ENCODE data around the gene ADRA2B. TPM values are rescaled to one million over a fixed set of nuclear protein-coding genes. Genes with fewer than 3 reads are reported as not detected.

Gene ADRA2B
- total and polyA plus RNA-seq, 2 donors (not counting 1 experiment from before 2014, with no cell fraction given) = 0.07 TPM; not detected in 1

DNA sequence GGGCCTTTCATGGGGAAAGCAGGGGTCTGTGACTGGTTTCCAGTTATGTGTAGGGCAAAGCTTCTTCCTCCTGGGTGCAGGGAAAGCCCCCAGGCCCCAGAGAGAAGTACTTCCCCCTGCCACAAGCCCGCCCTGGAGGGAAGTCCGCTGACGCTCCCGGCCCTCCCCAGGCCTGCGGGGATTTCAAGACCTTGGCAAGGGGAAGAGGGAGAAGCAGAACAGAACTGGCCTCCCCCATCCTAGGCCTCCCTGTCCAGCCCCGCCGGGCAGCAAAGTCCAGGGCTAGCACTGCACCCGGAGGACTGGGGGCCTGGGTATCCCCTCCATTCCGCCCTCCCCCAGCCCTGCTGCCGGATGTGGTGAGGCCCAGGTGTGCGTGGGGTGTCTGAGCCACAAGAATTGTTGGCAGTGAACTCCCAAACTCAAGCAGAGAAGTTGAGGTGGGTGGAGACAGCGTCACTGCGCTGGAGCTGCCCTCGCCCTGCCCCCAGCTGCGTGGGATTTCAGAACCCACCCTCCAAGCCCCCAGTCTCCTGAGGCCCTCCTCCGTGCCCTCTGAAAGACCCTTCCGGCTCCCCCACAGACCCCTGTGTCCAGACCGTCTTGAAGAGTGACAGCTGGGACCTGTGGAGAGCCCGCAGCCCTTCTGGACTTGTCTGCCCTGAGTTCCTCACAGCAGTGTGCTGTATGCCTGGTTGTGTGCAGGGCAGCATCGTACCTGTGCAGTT lies 29.9 kb upstream of the ADRA2B start:
- Histone ChIP-seq H3K79me2 (ENCODE audit: control insufficient read depth, insufficient read depth, low read length) (no peaks in the 10 kb centered on the region), H4K20me1 (ENCODE audit: control insufficient read depth, extremely low read depth, insufficient read depth, low read length) (no peaks in the 10 kb centered on the region), H3K36me3 (ENCODE audit: control insufficient read depth, insufficient read depth, low read length) (no peaks in the 10 kb centered on the region), H3K9me3 (ENCODE audit: control insufficient read depth, insufficient read depth, low read depth, low read length) (no peaks in the 10 kb centered on the region), H3K27ac (ENCODE audit: insufficient read depth, low read length) (no peak overlapping the region), H3K4me2 (ENCODE audit: extremely low read depth, insufficient read depth, low read length) (no peak overlapping the region), H3K4me1 (ENCODE audit: control insufficient read depth, extremely low read depth, insufficient read depth, low read length) (peaks cover 4% of the 10 kb centered on the region), H2AFZ (ENCODE audit: low read length) (no peak overlapping the region), H3K27me3 (ENCODE audit: control insufficient read depth, insufficient read depth, low read length) (no peaks in the 10 kb centered on the region), H3K9ac (ENCODE audit: insufficient read depth, low read length) (no peak overlapping the region), H3K4me3 (replicated peaks in 1 of 4; ENCODE audit: control extremely low read depth in 1 of 4, insufficient read depth in 1 of 4, low read depth in 3 of 4, low read length in 4 of 4) (no peak overlapping the region)
- no peak for TF ChIP-seq EZH2 (IDR thresholded peaks at IDR 0.05; ENCODE audit: low read length, missing control alignments)
- DNase-seq (ENCODE audit: low read depth in 2 of 2) = peak in 1 of 2 donors; percentile 77

DNA sequence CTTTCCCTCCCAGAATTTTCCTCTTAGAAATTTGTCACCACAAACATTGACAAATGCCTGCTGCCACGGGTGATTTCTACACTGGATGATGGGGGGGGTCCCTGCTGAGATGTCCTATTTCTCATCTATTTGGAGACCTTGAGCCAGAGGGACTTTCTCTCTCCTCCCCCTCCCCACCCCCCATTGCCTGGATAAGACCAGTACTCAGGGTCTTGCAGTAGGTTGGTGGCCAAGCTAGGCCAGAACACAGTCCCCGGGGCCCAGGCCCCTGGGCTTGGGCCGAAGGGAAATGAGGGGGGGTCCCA lies 29.4 kb upstream of the ADRA2B start:
- Histone ChIP-seq H3K4me2 (ENCODE audit: extremely low read depth, insufficient read depth, low read length) (no peak overlapping the region), H3K27ac (ENCODE audit: insufficient read depth, low read length) (no peak overlapping the region), H3K4me3 (replicated peaks in 1 of 4; ENCODE audit: control extremely low read depth in 1 of 4, insufficient read depth in 1 of 4, low read depth in 3 of 4, low read length in 4 of 4) (no peak overlapping the region), H4K20me1 (ENCODE audit: control insufficient read depth, extremely low read depth, insufficient read depth, low read length) (no peaks in the 10 kb centered on the region), H3K79me2 (ENCODE audit: control insufficient read depth, insufficient read depth, low read length) (no peaks in the 10 kb centered on the region), H2AFZ (ENCODE audit: low read length) (no peak overlapping the region), H3K9me3 (ENCODE audit: control insufficient read depth, insufficient read depth, low read depth, low read length) (no peaks in the 10 kb centered on the region), H3K4me1 (ENCODE audit: control insufficient read depth, extremely low read depth, insufficient read depth, low read length) (peaks cover 4% of the 10 kb centered on the region), H3K36me3 (ENCODE audit: control insufficient read depth, insufficient read depth, low read length) (no peaks in the 10 kb centered on the region), H3K9ac (ENCODE audit: insufficient read depth, low read length) (no peak overlapping the region), H3K27me3 (ENCODE audit: control insufficient read depth, insufficient read depth, low read length) (no peaks in the 10 kb centered on the region)
- DNase-seq (ENCODE audit: low read depth in 2 of 2) = no peak
- TF ChIP-seq EZH2 (IDR thresholded peaks at IDR 0.05; ENCODE audit: low read length, missing control alignments) = no peak
- TF ChIP-seq, protein P1, sequence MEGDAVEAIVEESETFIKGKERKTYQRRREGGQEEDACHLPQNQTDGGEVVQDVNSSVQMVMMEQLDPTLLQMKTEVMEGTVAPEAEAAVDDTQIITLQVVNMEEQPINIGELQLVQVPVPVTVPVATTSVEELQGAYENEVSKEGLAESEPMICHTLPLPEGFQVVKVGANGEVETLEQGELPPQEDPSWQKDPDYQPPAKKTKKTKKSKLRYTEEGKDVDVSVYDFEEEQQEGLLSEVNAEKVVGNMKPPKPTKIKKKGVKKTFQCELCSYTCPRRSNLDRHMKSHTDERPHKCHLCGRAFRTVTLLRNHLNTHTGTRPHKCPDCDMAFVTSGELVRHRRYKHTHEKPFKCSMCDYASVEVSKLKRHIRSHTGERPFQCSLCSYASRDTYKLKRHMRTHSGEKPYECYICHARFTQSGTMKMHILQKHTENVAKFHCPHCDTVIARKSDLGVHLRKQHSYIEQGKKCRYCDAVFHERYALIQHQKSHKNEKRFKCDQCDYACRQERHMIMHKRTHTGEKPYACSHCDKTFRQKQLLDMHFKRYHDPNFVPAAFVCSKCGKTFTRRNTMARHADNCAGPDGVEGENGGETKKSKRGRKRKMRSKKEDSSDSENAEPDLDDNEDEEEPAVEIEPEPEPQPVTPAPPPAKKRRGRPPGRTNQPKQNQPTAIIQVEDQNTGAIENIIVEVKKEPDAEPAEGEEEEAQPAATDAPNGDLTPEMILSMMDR (conservative IDR thresholded peaks at IDR 0.05 in 1 of 2, IDR thresholded peaks at IDR 0.05 in 1 of 2; ENCODE audit: low read depth in 1 of 2, low read length in 2 of 2) = no peak

- Histone ChIP-seq H3K27ac (ENCODE audit: insufficient read depth, low read length) (no peak within 1 kb of the TSS), H2AFZ (ENCODE audit: low read length) (peak within 1 kb of the TSS; percentile 64), H3K4me3 (replicated peaks in 1 of 4; ENCODE audit: control extremely low read depth in 1 of 4, insufficient read depth in 1 of 4, low read depth in 3 of 4, low read length in 4 of 4) (peak within 1 kb of the TSS; percentile 21 to 59 (median 42)), H3K79me2 (ENCODE audit: control insufficient read depth, insufficient read depth, low read length) (no peaks in the 10 kb centered on the region), H3K4me1 (ENCODE audit: control insufficient read depth, extremely low read depth, insufficient read depth, low read length) (peaks cover 4% of the 10 kb centered on the region), H3K9ac (ENCODE audit: insufficient read depth, low read length) (peak within 1 kb of the TSS; percentile 30), H3K4me2 (ENCODE audit: extremely low read depth, insufficient read depth, low read length) (peak within 1 kb of the TSS; percentile 88), H3K36me3 (ENCODE audit: control insufficient read depth, insufficient read depth, low read length) (no peaks in the 10 kb centered on the region), H4K20me1 (ENCODE audit: control insufficient read depth, extremely low read depth, insufficient read depth, low read length) (no peaks in the 10 kb centered on the region), H3K9me3 (ENCODE audit: control insufficient read depth, insufficient read depth, low read depth, low read length) (no peaks in the 10 kb centered on the region), H3K27me3 (ENCODE audit: control insufficient read depth, insufficient read depth, low read length) (no peaks in the 10 kb centered on the region)
- DNase-seq (ENCODE audit: low read depth in 2 of 2) = peak; percentile 45 to 78
- TF ChIP-seq, protein P1 (conservative IDR thresholded peaks at IDR 0.05 in 1 of 2, IDR thresholded peaks at IDR 0.05 in 1 of 2; ENCODE audit: low read depth in 1 of 2, low read length in 2 of 2) = no peak
- TF ChIP-seq EZH2 (IDR thresholded peaks at IDR 0.05; ENCODE audit: low read length, missing control alignments) = no peak
Measured at GRCh38 chr2:96145036-96145847, 28.9 kb upstream of the ADRA2B start, which contains the start of gene DUSP2. DUSP2 (minus strand) TSS chr2:96145440; CDS start chr2:96145354, 86 bp downstream.
